A673 (cell line): ENCODE results near the gene TIGD6.

ENCODE experiments used
- EZH2 ChIP-seq: fragments of 200-600 bp; sonication (generic); IDR thresholded peaks from 2 replicates; pipeline ENCODE4 v1.6.1; 2017; ENCODE audit warnings: borderline replicate concordance, low read depth, mild to moderate bottlenecking, mixed read lengths, antibody characterized with exemption, low read length; ENCODE audit not compliant: poor library complexity, severe bottlenecking
- TF ChIP-seq, protein P1 (sequence below): fragments of 300-800, 200-600 bp; sonication (generic); conservative IDR thresholded peaks from 2 replicates; pipeline ENCODE4 v1.5.1; 2017; ENCODE audit warnings: low read depth, mild to moderate bottlenecking, antibody characterized with exemption, low read length, moderate library complexity, mixed read lengths

DNA sequence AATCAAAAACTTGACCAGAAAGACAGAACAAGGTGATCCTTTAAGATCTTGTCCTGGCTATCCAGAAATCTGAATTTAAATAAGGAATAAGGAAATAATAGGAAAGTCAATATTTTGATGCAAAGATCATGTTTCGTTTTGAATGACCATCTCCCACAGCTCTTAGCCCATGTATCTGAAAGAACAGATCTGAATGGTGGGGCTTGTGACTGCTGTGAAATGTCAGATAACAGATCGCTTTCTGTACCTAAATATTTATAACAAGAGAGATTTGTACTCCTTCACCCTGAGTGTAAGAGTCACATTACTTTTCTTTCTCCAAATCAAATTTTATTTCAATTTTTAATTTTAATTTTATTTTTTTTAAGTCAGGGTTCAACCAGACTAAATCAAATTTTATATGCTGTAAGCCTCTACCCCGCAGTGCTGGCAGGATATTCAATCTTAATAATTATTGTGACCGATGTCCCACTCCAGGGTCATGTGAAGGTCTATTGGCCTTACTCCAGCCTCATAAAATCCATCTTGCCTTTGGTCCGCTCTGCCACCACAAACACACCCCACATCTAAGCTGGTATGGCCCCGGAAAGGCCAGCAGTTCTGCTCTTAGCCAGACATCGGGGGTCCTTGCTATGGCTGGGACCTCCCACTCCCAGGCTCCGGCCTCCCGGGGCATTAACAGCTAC is 46.9 kb downstream of the TIGD6 start:
- TF ChIP-seq, protein P1, sequence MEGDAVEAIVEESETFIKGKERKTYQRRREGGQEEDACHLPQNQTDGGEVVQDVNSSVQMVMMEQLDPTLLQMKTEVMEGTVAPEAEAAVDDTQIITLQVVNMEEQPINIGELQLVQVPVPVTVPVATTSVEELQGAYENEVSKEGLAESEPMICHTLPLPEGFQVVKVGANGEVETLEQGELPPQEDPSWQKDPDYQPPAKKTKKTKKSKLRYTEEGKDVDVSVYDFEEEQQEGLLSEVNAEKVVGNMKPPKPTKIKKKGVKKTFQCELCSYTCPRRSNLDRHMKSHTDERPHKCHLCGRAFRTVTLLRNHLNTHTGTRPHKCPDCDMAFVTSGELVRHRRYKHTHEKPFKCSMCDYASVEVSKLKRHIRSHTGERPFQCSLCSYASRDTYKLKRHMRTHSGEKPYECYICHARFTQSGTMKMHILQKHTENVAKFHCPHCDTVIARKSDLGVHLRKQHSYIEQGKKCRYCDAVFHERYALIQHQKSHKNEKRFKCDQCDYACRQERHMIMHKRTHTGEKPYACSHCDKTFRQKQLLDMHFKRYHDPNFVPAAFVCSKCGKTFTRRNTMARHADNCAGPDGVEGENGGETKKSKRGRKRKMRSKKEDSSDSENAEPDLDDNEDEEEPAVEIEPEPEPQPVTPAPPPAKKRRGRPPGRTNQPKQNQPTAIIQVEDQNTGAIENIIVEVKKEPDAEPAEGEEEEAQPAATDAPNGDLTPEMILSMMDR, result no peak
- TF ChIP-seq EZH2, result no peak
